Gastroesophageal sphincter (tissue), 3 donors: ENCODE measurements around the gene BOC.

Experiments used
- CTCF ChIP-seq, 4 experiments: fragments of 200-600 bp in 2 of 4; fragments of 450-650 bp in 2 of 4; sonication (generic) in 1 of 4; IDR thresholded peaks; one replicate each; pipeline ENCODE4 v1.5.1; 2017 to 2019; ENCODE audit warnings: antibody characterized with exemption in 4 of 4, mild to moderate bottlenecking in 2 of 4, moderate library complexity in 2 of 4
- POLR2A ChIP-seq, 2 donors: fragments of 450-650 bp; IDR thresholded peaks; one replicate each; pipeline ENCODE4 v1.6.1; 2017; ENCODE audit warnings: antibody characterized with exemption in 2 of 2, mild to moderate bottlenecking in 2 of 2, moderate library complexity in 1 of 2

DNA sequence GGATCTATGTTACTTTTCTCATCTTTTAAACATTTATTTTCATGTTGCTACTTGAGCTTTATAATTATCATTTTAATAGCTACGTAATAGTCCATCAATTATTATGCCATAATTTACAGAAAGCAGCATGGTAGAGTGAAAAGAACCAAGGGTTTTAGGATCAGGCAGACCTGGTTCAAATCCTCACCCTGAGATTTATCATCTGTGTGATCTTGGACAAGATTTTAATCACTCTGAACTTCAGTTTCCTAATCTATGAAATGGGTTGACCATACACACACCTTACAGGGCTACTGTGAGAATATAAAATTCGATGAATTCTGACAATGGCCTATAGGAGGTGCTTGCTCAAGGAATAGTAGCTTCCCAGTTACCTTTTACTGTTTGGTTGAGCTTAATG lies 27.1 kb downstream of the BOC start:
- TF ChIP-seq CTCF (IDR thresholded peaks at IDR 0.05), result no peak
- no peak for TF ChIP-seq POLR2A (IDR thresholded peaks at IDR 0.05)
